ENCODE data around the gene PRIM2. TPM values are rescaled to one million over a fixed set of nuclear protein-coding genes. Genes with fewer than 3 reads are reported as not detected.
"Not testable (repeated sequence)": the region's sequence is repeated elsewhere in the genome, so short reads cannot be mapped to it uniquely, and the experiment has no call there.

Gene PRIM2
- total and polyA plus RNA-seq, 2 experiments from 2014 or later, result 45.5 to 75.2 TPM

DNA sequence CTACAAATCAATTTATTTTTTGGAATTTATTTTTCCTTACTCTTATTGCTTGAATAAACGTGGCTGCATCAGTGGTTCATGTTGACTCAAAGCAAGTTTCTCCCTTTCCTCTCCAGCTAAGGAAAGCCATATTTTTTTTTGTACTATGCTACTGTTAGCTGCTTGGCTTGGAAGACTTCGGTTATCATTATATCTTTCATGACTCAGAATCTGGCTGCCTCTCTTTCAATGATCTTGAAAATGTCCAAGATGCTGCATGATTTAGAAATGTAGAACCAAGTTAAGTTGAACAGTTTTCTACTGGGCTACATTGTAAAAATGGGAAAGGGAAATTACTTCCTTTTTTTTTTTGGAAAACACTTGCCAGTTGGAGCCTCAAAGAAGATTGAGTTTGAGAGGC is 44.9 kb downstream of the PRIM2 start:
- H3K27ac Mint-ChIP-seq; H2AFZ ChIP-seq; H3K9me2 ChIP-seq (ENCODE audit: insufficient read depth); H3K36me3 ChIP-seq (ENCODE audit: insufficient read depth); H3K27ac ChIP-seq (ENCODE audit: low read depth); H3K4me1 Mint-ChIP-seq; H4K20me1 ChIP-seq (replicated peaks; ENCODE audit: insufficient read depth); H3K9me3 Mint-ChIP-seq; H3K4me1 ChIP-seq (ENCODE audit: insufficient read depth); ATAC-seq; H3K79me2 ChIP-seq (replicated peaks; ENCODE audit: insufficient read depth); H3F3A ChIP-seq (replicated peaks; ENCODE audit: low read depth); H3K27me3 ChIP-seq (ENCODE audit: insufficient read depth); H3K27me3 Mint-ChIP-seq (ENCODE audit: insufficient read depth, low read depth, poor library complexity); H3K4me3 ChIP-seq; H3K4me3 Mint-ChIP-seq; H3K4me2 ChIP-seq; DNase-seq (ENCODE audit: low spot score); H3K36me3 Mint-ChIP-seq (ENCODE audit: low read depth): not testable (repeated sequence)

DNA sequence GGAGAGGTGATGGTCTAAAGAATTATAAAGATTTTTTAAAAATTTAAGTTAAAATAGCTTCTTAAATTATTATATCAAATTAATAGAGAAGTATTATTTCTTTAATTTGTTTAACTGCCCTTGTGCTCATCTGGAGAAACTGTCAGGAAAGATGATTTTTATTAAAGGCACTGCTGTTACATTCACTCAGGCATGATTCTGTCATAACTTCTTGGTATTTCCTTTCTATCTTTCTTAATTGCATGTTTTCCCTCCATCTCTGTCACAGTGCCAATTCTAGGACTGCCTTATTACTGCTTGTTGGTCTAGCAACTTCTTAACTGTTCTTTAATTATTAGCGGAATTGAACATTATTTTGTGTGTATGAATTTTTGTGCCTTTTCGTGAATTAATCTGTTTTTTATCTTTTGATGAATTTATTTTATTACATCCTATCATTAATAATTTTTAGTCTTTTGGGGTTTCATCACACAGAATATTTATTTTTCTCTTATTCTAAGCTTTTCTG is 47.7 kb downstream of the PRIM2 start:
- H3K36me3 ChIP-seq (ENCODE audit: insufficient read depth); H3K27me3 ChIP-seq (ENCODE audit: insufficient read depth); H3K9me3 Mint-ChIP-seq; H3K4me3 Mint-ChIP-seq; H3K4me3 ChIP-seq; H3K27ac ChIP-seq (ENCODE audit: low read depth); DNase-seq (ENCODE audit: low spot score); H3K4me2 ChIP-seq; H3K4me1 ChIP-seq (ENCODE audit: insufficient read depth); H3K36me3 Mint-ChIP-seq (ENCODE audit: low read depth); ATAC-seq; H2AFZ ChIP-seq; H3K4me1 Mint-ChIP-seq; H3K27me3 Mint-ChIP-seq (ENCODE audit: insufficient read depth, low read depth, poor library complexity); H3K27ac Mint-ChIP-seq; H3F3A ChIP-seq (replicated peaks; ENCODE audit: low read depth); H3K79me2 ChIP-seq (replicated peaks; ENCODE audit: insufficient read depth); H3K9me2 ChIP-seq (ENCODE audit: insufficient read depth); H4K20me1 ChIP-seq (replicated peaks; ENCODE audit: insufficient read depth): not testable (repeated sequence)

DNA sequence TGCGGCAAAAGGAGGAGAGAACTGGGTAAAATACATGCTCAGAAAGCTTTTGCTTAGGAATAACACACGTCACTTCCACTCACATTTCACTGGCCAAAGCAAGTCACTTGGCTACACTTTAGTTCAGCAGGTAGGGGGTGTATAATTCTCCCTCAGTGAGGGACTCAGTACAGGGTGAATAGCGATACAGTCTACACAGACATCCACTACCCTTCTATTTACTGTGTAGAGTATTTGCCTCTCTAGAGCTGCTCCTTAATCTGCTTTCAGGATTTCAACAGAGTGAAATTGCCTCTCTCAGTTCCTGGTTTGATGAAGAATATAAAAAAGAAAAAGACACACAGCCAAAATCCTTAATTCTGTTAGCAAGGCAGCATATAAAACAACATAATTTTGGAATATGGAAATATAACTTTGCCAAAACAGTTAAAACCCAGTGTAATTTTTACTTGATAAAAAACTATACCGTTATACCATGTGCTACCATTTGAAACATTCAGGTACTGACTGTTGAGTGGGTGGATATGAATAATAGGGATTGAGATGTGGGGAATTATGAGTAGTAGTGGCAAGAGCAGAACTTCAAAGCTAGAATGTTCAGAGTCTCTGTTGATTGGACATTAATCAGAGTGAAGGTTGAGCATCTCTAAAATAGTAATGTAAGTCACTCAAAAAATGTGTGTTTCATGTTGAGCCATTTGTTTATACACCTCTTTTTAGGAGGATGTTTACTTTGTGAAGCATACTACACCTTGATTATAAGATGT is 51.7 kb downstream of the PRIM2 start:
- not testable (repeated sequence) for H3K4me1 Mint-ChIP-seq; H3K27ac Mint-ChIP-seq; H2AFZ ChIP-seq; H3K4me3 Mint-ChIP-seq; H3K27me3 ChIP-seq (ENCODE audit: insufficient read depth); H4K20me1 ChIP-seq (replicated peaks; ENCODE audit: insufficient read depth); H3K27ac ChIP-seq (ENCODE audit: low read depth); H3K4me2 ChIP-seq; H3K4me1 ChIP-seq (ENCODE audit: insufficient read depth); H3K9me2 ChIP-seq (ENCODE audit: insufficient read depth); H3F3A ChIP-seq (replicated peaks; ENCODE audit: low read depth); H3K9me3 Mint-ChIP-seq; H3K27me3 Mint-ChIP-seq (ENCODE audit: insufficient read depth, low read depth, poor library complexity); H3K4me3 ChIP-seq; DNase-seq (ENCODE audit: low spot score); H3K36me3 ChIP-seq (ENCODE audit: insufficient read depth); ATAC-seq
- H3K79me2 ChIP-seq (replicated peaks; ENCODE audit: insufficient read depth), result peaks cover 12% of the 10 kb centered on the region
- peaks cover 17% of the 10 kb centered on the region; the same call in 2 of the 3 replicates for H3K36me3 Mint-ChIP-seq (ENCODE audit: low read depth)

DNA sequence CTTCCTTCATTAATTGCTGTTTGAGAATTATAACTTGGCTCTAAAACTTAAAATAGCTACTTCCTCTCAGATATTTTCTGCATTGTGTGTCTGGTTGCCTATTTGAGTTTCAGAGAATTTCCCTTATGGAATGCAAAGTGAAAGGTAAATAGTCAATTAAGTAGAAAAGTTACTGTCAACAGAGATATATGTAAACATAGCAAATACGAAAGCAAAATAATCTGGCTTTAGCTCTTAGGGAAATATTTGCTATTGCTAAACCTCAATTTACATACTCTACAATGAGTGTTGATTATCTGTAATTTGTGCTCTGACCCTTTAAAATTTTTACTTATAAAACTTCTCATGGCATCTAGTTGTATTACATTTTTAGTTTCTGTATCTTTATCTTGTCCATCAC is 54.3 kb downstream of the PRIM2 start:
- not testable (repeated sequence) for H3K4me3 Mint-ChIP-seq; ATAC-seq; H3K4me2 ChIP-seq; H3K27me3 ChIP-seq (ENCODE audit: insufficient read depth); H3F3A ChIP-seq (replicated peaks; ENCODE audit: low read depth); H3K9me3 Mint-ChIP-seq; H4K20me1 ChIP-seq (replicated peaks; ENCODE audit: insufficient read depth); H3K27ac ChIP-seq (ENCODE audit: low read depth); H3K9me2 ChIP-seq (ENCODE audit: insufficient read depth); H2AFZ ChIP-seq; H3K27ac Mint-ChIP-seq; H3K27me3 Mint-ChIP-seq (ENCODE audit: insufficient read depth, low read depth, poor library complexity); H3K4me1 ChIP-seq (ENCODE audit: insufficient read depth); DNase-seq (ENCODE audit: low spot score); H3K4me1 Mint-ChIP-seq; H3K4me3 ChIP-seq; H3K36me3 ChIP-seq (ENCODE audit: insufficient read depth)
- H3K79me2 ChIP-seq (replicated peaks; ENCODE audit: insufficient read depth), result peaks cover 22% of the 10 kb centered on the region
- peaks cover 22% of the 10 kb centered on the region; the same call in 2 of the 3 replicates for H3K36me3 Mint-ChIP-seq (ENCODE audit: low read depth)

DNA sequence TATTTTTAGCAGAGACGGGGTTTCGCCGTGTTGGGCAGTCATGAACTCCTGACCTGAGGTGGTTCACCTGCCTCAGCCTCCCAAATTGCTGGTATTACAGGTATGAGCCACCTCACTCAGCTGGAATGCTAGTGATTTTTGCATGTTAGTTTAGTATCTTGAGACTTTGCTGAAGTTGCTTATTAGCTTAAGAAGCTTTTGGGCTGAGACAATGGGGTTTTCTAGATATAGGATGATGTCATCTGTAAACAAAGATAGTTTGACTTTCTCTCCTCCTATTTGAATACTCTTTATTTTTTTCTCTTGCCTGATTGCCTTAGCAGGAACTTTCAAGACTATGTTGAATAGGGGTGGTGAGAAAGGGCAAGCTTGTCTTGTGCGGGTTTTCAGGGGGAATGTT is 57.3 kb downstream of the PRIM2 start:
- not testable (repeated sequence) for H3K4me3 ChIP-seq; DNase-seq (ENCODE audit: low spot score); ATAC-seq; H3K27me3 ChIP-seq (ENCODE audit: insufficient read depth); H3K4me3 Mint-ChIP-seq; H3K36me3 ChIP-seq (ENCODE audit: insufficient read depth); H2AFZ ChIP-seq; H3K27ac ChIP-seq (ENCODE audit: low read depth); H3K4me2 ChIP-seq; H3K4me1 Mint-ChIP-seq; H3K9me2 ChIP-seq (ENCODE audit: insufficient read depth); H3F3A ChIP-seq (replicated peaks; ENCODE audit: low read depth); H3K4me1 ChIP-seq (ENCODE audit: insufficient read depth); H3K27me3 Mint-ChIP-seq (ENCODE audit: insufficient read depth, low read depth, poor library complexity); H3K27ac Mint-ChIP-seq; H4K20me1 ChIP-seq (replicated peaks; ENCODE audit: insufficient read depth); H3K9me3 Mint-ChIP-seq
- peaks cover 29% of the 10 kb centered on the region for H3K79me2 ChIP-seq (replicated peaks; ENCODE audit: insufficient read depth)
- peaks cover 24% of the 10 kb centered on the region; the same call in 2 of the 3 replicates for H3K36me3 Mint-ChIP-seq (ENCODE audit: low read depth)

DNA sequence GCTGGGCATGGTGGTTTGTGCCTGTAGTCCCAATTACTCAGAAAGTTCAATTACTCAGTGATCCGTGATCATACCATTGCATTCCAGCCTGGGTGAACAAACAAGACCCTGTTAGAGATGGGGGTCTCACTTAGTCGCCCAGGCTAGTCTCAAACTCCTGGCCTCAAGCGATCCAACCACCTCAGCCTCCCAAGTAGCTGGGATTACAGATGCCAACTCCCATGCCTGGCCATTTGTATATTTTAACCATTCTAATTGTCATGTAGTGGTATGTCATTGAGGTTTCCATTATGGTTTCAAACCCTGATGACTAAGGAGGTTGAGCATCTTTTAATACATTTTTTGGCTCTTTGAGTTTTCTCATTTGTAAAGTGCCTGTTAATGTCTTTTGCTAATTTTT is 58.7 kb downstream of the PRIM2 start:
- H3K27me3 ChIP-seq (ENCODE audit: insufficient read depth); H3K9me2 ChIP-seq (ENCODE audit: insufficient read depth); ATAC-seq; H3K4me1 Mint-ChIP-seq; H3K27ac Mint-ChIP-seq; H3K27me3 Mint-ChIP-seq (ENCODE audit: insufficient read depth, low read depth, poor library complexity); H3K4me3 Mint-ChIP-seq; H3K4me3 ChIP-seq; H3K4me2 ChIP-seq; H2AFZ ChIP-seq; H4K20me1 ChIP-seq (replicated peaks; ENCODE audit: insufficient read depth); H3F3A ChIP-seq (replicated peaks; ENCODE audit: low read depth); H3K36me3 ChIP-seq (ENCODE audit: insufficient read depth); H3K9me3 Mint-ChIP-seq; H3K4me1 ChIP-seq (ENCODE audit: insufficient read depth); DNase-seq (ENCODE audit: low spot score); H3K27ac ChIP-seq (ENCODE audit: low read depth): not testable (repeated sequence)
- H3K79me2 ChIP-seq (replicated peaks; ENCODE audit: insufficient read depth), result peaks cover 29% of the 10 kb centered on the region
- H3K36me3 Mint-ChIP-seq (ENCODE audit: low read depth), result peaks cover 33% of the 10 kb centered on the region

Data from GM23338 (cell line).